GM23338 (cell line): ENCODE results near the gene BDH1.

ENCODE experiments used
- CREB1 ChIP-seq: fragments of 250-450 bp; sonication (Bioruptor Pico); IDR thresholded peaks from 2 replicates; pipeline ENCODE4 v1.5.0; 2020; ENCODE audit warnings: low read depth, mild to moderate bottlenecking, moderate library complexity
- CTCF ChIP-seq, 2 experiments: fragments of 200-600 bp in 1 of 2; sonication (generic) in 1 of 2; conservative IDR thresholded peaks; 2 replicates each; pipeline versions ENCODE4 v1.5.1 to v1.6.1; 2016 to 2017; ENCODE audit warnings: antibody characterized with exemption in 2 of 2, low read depth in 2 of 2, mild to moderate bottlenecking in 2 of 2, moderate library complexity in 1 of 2
- EZH2 ChIP-seq: fragments of 200-600 bp; sonication (generic); IDR thresholded peaks from one replicate; pipeline ENCODE4 v1.8.0; 2017; ENCODE audit warnings: antibody characterized with exemption, mild to moderate bottlenecking, low read depth; ENCODE audit not compliant: unreplicated experiment
- EZH2phosphoT487 ChIP-seq: fragments of 200-600 bp; sonication (generic); IDR thresholded peaks from one replicate; pipeline ENCODE4 v1.8.1; 2018; ENCODE audit warnings: antibody characterized with exemption; ENCODE audit not compliant: unreplicated experiment
- JUNB ChIP-seq: IDR thresholded peaks from one replicate; pipeline ENCODE4 v1.6.1; 2016; ENCODE audit warnings: antibody characterized with exemption; ENCODE audit not compliant: unreplicated experiment
- NANOG ChIP-seq: IDR thresholded peaks from 2 replicates; pipeline ENCODE4 v1.6.1; 2016; ENCODE audit warnings: antibody characterized with exemption, borderline replicate concordance
- POLR2AphosphoS5 ChIP-seq: IDR thresholded peaks from 2 replicates; pipeline ENCODE4 v1.6.1; 2016; ENCODE audit warnings: antibody characterized with exemption, low read depth
- STAT1 ChIP-seq: IDR thresholded peaks from one replicate; pipeline ENCODE4 v1.6.1; 2016; ENCODE audit warnings: antibody characterized with exemption; ENCODE audit not compliant: unreplicated experiment
- ZNF114 ChIP-seq: fragments of 250-450 bp; sonication (Bioruptor Pico); IDR thresholded peaks from 2 replicates; pipeline ENCODE4 v1.5.0; 2020; ENCODE audit warnings: mild to moderate bottlenecking, moderate library complexity
- ZNF331 ChIP-seq: fragments of 250-450 bp; sonication (Bioruptor Pico); IDR thresholded peaks from 2 replicates; pipeline ENCODE4 v1.5.0; 2020; ENCODE audit warnings: low read depth, mild to moderate bottlenecking, moderate library complexity
- ZNF462 ChIP-seq: fragments of 250-450 bp; sonication (Bioruptor Pico); IDR thresholded peaks from 2 replicates; pipeline ENCODE4 v1.5.0; 2020; ENCODE audit warnings: mild to moderate bottlenecking, moderate library complexity
- TF ChIP-seq, protein P1 (sequence below): IDR thresholded peaks from one replicate; pipeline ENCODE4 v1.6.1; 2018; ENCODE audit warnings: antibody characterized with exemption; ENCODE audit not compliant: unreplicated experiment
- TF ChIP-seq, protein P2 (sequence below): IDR thresholded peaks from 2 replicates; pipeline ENCODE4 v1.6.1; 2016; ENCODE audit warnings: antibody characterized with exemption

DNA sequence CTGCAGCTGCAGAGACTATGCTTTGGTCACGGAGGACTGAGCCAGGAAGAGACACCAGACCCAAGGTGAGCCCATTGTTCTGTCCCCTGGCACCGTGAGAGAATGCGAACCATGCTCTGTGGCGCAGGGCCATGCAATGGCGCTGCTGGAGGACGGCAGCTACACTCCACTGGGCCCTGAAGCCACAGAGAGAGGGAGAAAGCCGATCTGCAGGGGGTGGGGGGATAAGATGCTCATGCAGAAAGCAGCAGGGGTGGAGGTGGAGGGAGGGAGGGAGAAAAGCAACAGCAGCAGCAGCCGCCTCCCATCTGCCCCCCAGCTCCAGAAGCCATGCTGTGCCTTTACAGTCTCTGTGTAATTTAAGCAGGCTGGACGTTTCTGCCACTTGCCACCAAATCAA lies 5.3 kb downstream of the BDH1 start:
- no peak for TF ChIP-seq CREB1 (CRISPR knock-in tag)
- TF ChIP-seq EZH2 = no peak
- TF ChIP-seq CTCF (conservative IDR thresholded peaks at IDR 0.05; ENCODE audit: low read depth in 2 of 2) = no peak
- TF ChIP-seq EZH2phosphoT487 = no peak
- TF ChIP-seq, protein P1, sequence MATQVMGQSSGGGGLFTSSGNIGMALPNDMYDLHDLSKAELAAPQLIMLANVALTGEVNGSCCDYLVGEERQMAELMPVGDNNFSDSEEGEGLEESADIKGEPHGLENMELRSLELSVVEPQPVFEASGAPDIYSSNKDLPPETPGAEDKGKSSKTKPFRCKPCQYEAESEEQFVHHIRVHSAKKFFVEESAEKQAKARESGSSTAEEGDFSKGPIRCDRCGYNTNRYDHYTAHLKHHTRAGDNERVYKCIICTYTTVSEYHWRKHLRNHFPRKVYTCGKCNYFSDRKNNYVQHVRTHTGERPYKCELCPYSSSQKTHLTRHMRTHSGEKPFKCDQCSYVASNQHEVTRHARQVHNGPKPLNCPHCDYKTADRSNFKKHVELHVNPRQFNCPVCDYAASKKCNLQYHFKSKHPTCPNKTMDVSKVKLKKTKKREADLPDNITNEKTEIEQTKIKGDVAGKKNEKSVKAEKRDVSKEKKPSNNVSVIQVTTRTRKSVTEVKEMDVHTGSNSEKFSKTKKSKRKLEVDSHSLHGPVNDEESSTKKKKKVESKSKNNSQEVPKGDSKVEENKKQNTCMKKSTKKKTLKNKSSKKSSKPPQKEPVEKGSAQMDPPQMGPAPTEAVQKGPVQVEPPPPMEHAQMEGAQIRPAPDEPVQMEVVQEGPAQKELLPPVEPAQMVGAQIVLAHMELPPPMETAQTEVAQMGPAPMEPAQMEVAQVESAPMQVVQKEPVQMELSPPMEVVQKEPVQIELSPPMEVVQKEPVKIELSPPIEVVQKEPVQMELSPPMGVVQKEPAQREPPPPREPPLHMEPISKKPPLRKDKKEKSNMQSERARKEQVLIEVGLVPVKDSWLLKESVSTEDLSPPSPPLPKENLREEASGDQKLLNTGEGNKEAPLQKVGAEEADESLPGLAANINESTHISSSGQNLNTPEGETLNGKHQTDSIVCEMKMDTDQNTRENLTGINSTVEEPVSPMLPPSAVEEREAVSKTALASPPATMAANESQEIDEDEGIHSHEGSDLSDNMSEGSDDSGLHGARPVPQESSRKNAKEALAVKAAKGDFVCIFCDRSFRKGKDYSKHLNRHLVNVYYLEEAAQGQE = no peak
- TF ChIP-seq POLR2AphosphoS5 = no peak
- no peak for TF ChIP-seq ZNF331 (CRISPR knock-in tag)
- TF ChIP-seq STAT1 = no peak
- TF ChIP-seq ZNF462 (CRISPR knock-in tag) = no peak
- no peak for TF ChIP-seq ZNF114 (CRISPR knock-in tag)
- TF ChIP-seq NANOG = no peak
- TF ChIP-seq JUNB = no peak
- TF ChIP-seq, protein P2, sequence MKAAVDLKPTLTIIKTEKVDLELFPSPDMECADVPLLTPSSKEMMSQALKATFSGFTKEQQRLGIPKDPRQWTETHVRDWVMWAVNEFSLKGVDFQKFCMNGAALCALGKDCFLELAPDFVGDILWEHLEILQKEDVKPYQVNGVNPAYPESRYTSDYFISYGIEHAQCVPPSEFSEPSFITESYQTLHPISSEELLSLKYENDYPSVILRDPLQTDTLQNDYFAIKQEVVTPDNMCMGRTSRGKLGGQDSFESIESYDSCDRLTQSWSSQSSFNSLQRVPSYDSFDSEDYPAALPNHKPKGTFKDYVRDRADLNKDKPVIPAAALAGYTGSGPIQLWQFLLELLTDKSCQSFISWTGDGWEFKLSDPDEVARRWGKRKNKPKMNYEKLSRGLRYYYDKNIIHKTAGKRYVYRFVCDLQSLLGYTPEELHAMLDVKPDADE = no peak
